HepG2 (cell line): ENCODE measurements around the gene RPS25. TPM values are rescaled to one million over a fixed set of nuclear protein-coding genes. Genes with fewer than 3 reads are reported as not detected.

ENCODE experiments used
- CBX5 ChIP-seq: sonication (generic); formaldehyde crosslinking; IDR thresholded peaks from 2 replicates; pipeline ENCODE4 v1.4.0; 2020; ENCODE audit warnings: missing genetic modification reagents, borderline replicate concordance
- CHD4 ChIP-seq: fragments of 200-600 bp; sonication (generic); IDR thresholded peaks from 2 replicates; pipeline ENCODE4 v1.7.0; 2017; ENCODE audit warnings: mild to moderate bottlenecking, low read length, borderline replicate concordance
- EP300 ChIP-seq, 3 experiments: sonication (generic) in 1 of 3; formaldehyde crosslinking in 1 of 3; IDR thresholded peaks; 2 replicates each; pipeline versions ENCODE4 v1.5.1 to v1.6.1; 2011 to 2020; ENCODE audit warnings: low read depth in 2 of 3, low read length in 2 of 3, borderline replicate concordance in 1 of 3, improper control_type of control experiment in 1 of 3, mild to moderate bottlenecking in 1 of 3, missing genetic modification reagents in 1 of 3, moderate library complexity in 1 of 3
- FOXO1 ChIP-seq: sonication (generic); formaldehyde crosslinking; IDR thresholded peaks from 2 replicates; pipeline ENCODE4 v1.4.0; 2020; ENCODE audit warnings: missing genetic modification reagents
- HMGA1 ChIP-seq: sonication (generic); formaldehyde crosslinking; conservative IDR thresholded peaks from 2 replicates; pipeline ENCODE4 v1.4.0; 2020; ENCODE audit warnings: missing genetic modification reagents
- KLF16 ChIP-seq, 2 experiments: sonication (generic) in 1 of 2; formaldehyde crosslinking in 1 of 2; IDR thresholded peaks; 2 replicates each; pipeline versions ENCODE4 v1.6.1 to v1.8.0; 2016 to 2023; ENCODE audit warnings: missing genetic modification reagents in 2 of 2, missing compliant biosample characterization in 1 of 2
- MAFG ChIP-seq: sonication (generic); formaldehyde crosslinking; IDR thresholded peaks from 2 replicates; pipeline ENCODE4 v1.5.1; 2020; ENCODE audit warnings: mild to moderate bottlenecking, missing genetic modification reagents
- MBD4 ChIP-seq: IDR thresholded peaks from 2 replicates; pipeline ENCODE4 v1.6.1; 2012; ENCODE audit warnings: low read length, inconsistent platforms, borderline replicate concordance
- SPEN ChIP-seq: sonication (generic); formaldehyde crosslinking; IDR thresholded peaks from 2 replicates; pipeline ENCODE4 v1.5.1; 2020; ENCODE audit warnings: low read depth, mild to moderate bottlenecking, missing genetic modification reagents
- SRF ChIP-seq: IDR thresholded peaks from 2 replicates; pipeline ENCODE4 v1.6.1; 2011; ENCODE audit warnings: mild to moderate bottlenecking, low read depth, low read length, moderate library complexity
- TBP ChIP-seq: sonication (generic); formaldehyde crosslinking; IDR thresholded peaks from 2 replicates; pipeline ENCODE4 v1.5.0; 2020; ENCODE audit warnings: missing genetic modification reagents
- YY1 ChIP-seq: IDR thresholded peaks from 2 replicates; pipeline ENCODE4 v1.6.1; 2011; ENCODE audit warnings: low read length, low read depth, moderate library complexity, mild to moderate bottlenecking; ENCODE audit not compliant: insufficient read depth, insufficient replicate concordance
- ZC3H13 ChIP-seq: sonication (generic); formaldehyde crosslinking; IDR thresholded peaks from 2 replicates; pipeline ENCODE4 v1.8.1; 2023; ENCODE audit warnings: mild to moderate bottlenecking, missing genetic modification reagents, moderate library complexity
- ZNF251 ChIP-seq: sonication (generic); formaldehyde crosslinking; IDR thresholded peaks from 2 replicates; pipeline ENCODE4 v1.9.0; 2021; ENCODE audit warnings: mild to moderate bottlenecking, missing genetic modification reagents
- ZNF383 ChIP-seq: sonication (generic); formaldehyde crosslinking; IDR thresholded peaks from 2 replicates; pipeline ENCODE4 v1.4.0; 2020; ENCODE audit warnings: missing genetic modification reagents, mild to moderate bottlenecking, borderline replicate concordance
- ZNF567 ChIP-seq: sonication (generic); formaldehyde crosslinking; IDR thresholded peaks from 2 replicates; pipeline ENCODE4 v1.8.1; 2023; ENCODE audit warnings: mild to moderate bottlenecking, missing genetic modification reagents, borderline replicate concordance
- polyA plus RNA-seq, 8 experiments: library from polyadenylated mRNA; depleted of rRNA in 3 of 8; stranded (reverse) in 7 of 8; unstranded in 1 of 8; fragments of >200 nt; fragmentation: Illumina TruSeq in 4 of 8; extraction: Trizol in 4 of 8; gene quantifications; 2 replicates each; pipeline versions ENCODE4 v1.2.1 to v1.2.3, GENCODE V29; 2011 to 2016; ENCODE audit warnings: low read depth in 4 of 8, missing spikeins in 1 of 8, mixed read lengths in 1 of 8; ENCODE audit not compliant: insufficient read depth in 1 of 8
- total RNA-seq, 5 experiments: library from RNA; depleted of rRNA; stranded (reverse); fragments of >200 nt; fragmentation: Illumina TruSeq; extraction: Trizol; gene quantifications; 2 replicates each; pipeline ENCODE4 v1.2.3, GENCODE V29; 2016; ENCODE audit warnings: low read depth in 1 of 5
- TF ChIP-seq, protein P1 (sequence below): IDR thresholded peaks from 2 replicates; pipeline ENCODE4 v1.6.1; 2012; ENCODE audit warnings: inconsistent platforms
- TF ChIP-seq, protein P2 (sequence below): IDR thresholded peaks from 2 replicates; pipeline ENCODE4 v1.6.1; 2018; ENCODE audit warnings: missing genetic modification reagents
- TF ChIP-seq, protein P3 (sequence below): sonication (generic); formaldehyde crosslinking; IDR thresholded peaks from 2 replicates; pipeline ENCODE4 v1.4.0; 2020; ENCODE audit warnings: missing genetic modification reagents
- TF ChIP-seq, protein P4 (sequence below): sonication (generic); formaldehyde crosslinking; IDR thresholded peaks from 2 replicates; pipeline ENCODE4 v1.4.0; 2020; ENCODE audit warnings: missing genetic modification reagents, borderline replicate concordance
- TF ChIP-seq, protein P5 (sequence below): sonication (generic); formaldehyde crosslinking; IDR thresholded peaks from 2 replicates; pipeline ENCODE4 v1.8.0; 2023; ENCODE audit warnings: mild to moderate bottlenecking, missing genetic modification reagents

RPS25 gene
- total and polyA plus RNA-seq, 2 of the 13 experiments (the other 11 are each of a cell fraction or from before 2014, with no cell fraction given): 839 to 1,415 TPM

DNA sequence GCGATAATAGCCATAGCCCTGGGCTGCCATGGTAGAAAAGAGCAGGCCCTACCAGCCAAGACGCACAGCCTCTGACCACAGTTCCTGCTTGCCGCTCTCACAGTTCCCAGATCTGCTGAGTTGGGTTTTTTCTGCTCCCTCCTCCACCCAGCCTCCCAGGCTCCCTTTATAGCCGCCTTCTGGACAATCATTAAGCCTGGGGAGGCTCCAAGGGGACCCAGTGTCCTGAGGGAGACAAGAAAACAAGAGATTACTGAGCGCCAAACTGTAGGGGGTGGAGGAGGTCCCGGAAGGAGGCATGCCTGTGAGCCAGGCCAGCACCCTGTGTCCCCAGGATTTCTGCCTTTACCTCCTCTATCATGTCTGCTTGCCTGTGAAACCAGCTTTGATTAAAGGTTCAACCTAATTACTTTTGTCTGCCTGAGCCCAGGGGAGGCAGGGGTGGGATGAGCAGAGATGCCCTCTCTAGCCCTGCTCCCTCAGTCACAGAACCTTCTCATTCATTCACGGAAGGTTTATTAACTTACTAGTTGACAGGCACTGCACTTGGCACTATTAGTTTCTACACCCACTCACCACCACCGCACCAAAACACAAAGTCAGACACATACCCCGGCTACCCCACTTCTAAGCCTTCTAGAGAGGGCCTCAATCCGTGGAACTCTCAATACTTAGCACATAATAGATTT, 11.3 kb upstream of the RPS25 start (continued):
- peak; percentile 84; the same call in 1 of the 2 replicates for TF ChIP-seq MAFG (CRISPR knock-in tag)
- no peak for TF ChIP-seq ZNF567 (CRISPR knock-in tag)
- peak; percentile 74; the same call in 1 of the 2 replicates for TF ChIP-seq ZC3H13 (CRISPR knock-in tag)
- TF ChIP-seq FOXO1: peak; percentile 44; the same call in 1 of the 2 replicates
- no peak for TF ChIP-seq CHD4
- TF ChIP-seq SPEN: no peak
- TF ChIP-seq SRF: no peak
- no peak for TF ChIP-seq TBP (CRISPR knock-in tag)
- TF ChIP-seq ZNF251 (CRISPR knock-in tag): no peak
- TF ChIP-seq, protein P1, sequence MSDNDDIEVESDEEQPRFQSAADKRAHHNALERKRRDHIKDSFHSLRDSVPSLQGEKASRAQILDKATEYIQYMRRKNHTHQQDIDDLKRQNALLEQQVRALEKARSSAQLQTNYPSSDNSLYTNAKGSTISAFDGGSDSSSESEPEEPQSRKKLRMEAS: 0 out of 2 replicates have a peak, but pooled peaks have one; percentile 15
- peak in 1 of 2 experiments; percentile 38; a peak in 1 of 4 replicates for TF ChIP-seq EP300 (IDR thresholded peaks at IDR 0.05; ENCODE audit: low read depth in 2 of 2, low read length in 2 of 2)
- no peak for TF ChIP-seq EP300 (CRISPR knock-in tag; IDR thresholded peaks at IDR 0.05; ENCODE audit: borderline replicate concordance)
- TF ChIP-seq CBX5 (CRISPR knock-in tag): no peak
- peak in 1 of 2 experiments; percentile 42; a peak in 1 of 4 replicates for TF ChIP-seq KLF16 (CRISPR knock-in tag; IDR thresholded peaks at IDR 0.05)
- TF ChIP-seq ZNF383 (CRISPR knock-in tag): no peak
- TF ChIP-seq, protein P2, sequence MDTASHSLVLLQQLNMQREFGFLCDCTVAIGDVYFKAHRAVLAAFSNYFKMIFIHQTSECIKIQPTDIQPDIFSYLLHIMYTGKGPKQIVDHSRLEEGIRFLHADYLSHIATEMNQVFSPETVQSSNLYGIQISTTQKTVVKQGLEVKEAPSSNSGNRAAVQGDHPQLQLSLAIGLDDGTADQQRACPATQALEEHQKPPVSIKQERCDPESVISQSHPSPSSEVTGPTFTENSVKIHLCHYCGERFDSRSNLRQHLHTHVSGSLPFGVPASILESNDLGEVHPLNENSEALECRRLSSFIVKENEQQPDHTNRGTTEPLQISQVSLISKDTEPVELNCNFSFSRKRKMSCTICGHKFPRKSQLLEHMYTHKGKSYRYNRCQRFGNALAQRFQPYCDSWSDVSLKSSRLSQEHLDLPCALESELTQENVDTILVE (CRISPR knock-in tag): no peak
- no peak for TF ChIP-seq HMGA1 (CRISPR knock-in tag)
- no peak for TF ChIP-seq MBD4
- TF ChIP-seq, protein P3, sequence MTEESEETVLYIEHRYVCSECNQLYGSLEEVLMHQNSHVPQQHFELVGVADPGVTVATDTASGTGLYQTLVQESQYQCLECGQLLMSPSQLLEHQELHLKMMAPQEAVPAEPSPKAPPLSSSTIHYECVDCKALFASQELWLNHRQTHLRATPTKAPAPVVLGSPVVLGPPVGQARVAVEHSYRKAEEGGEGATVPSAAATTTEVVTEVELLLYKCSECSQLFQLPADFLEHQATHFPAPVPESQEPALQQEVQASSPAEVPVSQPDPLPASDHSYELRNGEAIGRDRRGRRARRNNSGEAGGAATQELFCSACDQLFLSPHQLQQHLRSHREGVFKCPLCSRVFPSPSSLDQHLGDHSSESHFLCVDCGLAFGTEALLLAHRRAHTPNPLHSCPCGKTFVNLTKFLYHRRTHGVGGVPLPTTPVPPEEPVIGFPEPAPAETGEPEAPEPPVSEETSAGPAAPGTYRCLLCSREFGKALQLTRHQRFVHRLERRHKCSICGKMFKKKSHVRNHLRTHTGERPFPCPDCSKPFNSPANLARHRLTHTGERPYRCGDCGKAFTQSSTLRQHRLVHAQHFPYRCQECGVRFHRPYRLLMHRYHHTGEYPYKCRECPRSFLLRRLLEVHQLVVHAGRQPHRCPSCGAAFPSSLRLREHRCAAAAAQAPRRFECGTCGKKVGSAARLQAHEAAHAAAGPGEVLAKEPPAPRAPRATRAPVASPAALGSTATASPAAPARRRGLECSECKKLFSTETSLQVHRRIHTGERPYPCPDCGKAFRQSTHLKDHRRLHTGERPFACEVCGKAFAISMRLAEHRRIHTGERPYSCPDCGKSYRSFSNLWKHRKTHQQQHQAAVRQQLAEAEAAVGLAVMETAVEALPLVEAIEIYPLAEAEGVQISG (CRISPR knock-in tag): no peak
- TF ChIP-seq, protein P4, sequence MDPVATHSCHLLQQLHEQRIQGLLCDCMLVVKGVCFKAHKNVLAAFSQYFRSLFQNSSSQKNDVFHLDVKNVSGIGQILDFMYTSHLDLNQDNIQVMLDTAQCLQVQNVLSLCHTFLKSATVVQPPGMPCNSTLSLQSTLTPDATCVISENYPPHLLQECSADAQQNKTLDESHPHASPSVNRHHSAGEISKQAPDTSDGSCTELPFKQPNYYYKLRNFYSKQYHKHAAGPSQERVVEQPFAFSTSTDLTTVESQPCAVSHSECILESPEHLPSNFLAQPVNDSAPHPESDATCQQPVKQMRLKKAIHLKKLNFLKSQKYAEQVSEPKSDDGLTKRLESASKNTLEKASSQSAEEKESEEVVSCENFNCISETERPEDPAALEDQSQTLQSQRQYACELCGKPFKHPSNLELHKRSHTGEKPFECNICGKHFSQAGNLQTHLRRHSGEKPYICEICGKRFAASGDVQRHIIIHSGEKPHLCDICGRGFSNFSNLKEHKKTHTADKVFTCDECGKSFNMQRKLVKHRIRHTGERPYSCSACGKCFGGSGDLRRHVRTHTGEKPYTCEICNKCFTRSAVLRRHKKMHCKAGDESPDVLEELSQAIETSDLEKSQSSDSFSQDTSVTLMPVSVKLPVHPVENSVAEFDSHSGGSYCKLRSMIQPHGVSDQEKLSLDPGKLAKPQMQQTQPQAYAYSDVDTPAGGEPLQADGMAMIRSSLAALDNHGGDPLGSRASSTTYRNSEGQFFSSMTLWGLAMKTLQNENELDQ (CRISPR knock-in tag): no peak
- TF ChIP-seq, protein P5, sequence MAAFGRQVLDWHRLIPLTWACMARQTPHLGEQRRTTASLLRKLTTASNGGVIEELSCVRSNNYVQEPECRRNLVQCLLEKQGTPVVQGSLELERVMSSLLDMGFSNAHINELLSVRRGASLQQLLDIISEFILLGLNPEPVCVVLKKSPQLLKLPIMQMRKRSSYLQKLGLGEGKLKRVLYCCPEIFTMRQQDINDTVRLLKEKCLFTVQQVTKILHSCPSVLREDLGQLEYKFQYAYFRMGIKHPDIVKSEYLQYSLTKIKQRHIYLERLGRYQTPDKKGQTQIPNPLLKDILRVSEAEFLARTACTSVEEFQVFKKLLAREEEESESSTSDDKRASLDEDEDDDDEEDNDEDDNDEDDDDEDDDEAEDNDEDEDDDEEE: peak; percentile 71; the same call in 1 of the 2 replicates
- no peak for TF ChIP-seq YY1
